Bronchial epithelial cell (primary cell): ENCODE data around the gene CBR4. TPM values are rescaled to one million over a fixed set of nuclear protein-coding genes. Genes with fewer than 3 reads are reported as not detected.

Experiments used
- DNase-seq: peaks from one replicate; pipeline ENCODE4 v3.0.0-alpha.2; 2010; ENCODE audit warnings: low read depth
- FAIRE-seq: peaks from 2 replicates; lab custom pipeline; 2011; peaks lifted over from hg19 to GRCh38; lab: Jason Lieb, UNC
- H3K27me3 ChIP-seq: 2 replicates; pipeline ENCODE4 v1.5.1; 2011; ENCODE audit warnings: low read length; ENCODE audit not compliant: control insufficient read depth, insufficient read depth
- H3K36me3 ChIP-seq: 2 replicates; pipeline ENCODE4 v1.5.1; 2011; ENCODE audit warnings: low read length; ENCODE audit not compliant: control insufficient read depth, insufficient read depth
- H3K4me3 ChIP-seq: 2 replicates; pipeline ENCODE4 v1.5.1; 2011; ENCODE audit warnings: mild to moderate bottlenecking, low read depth, low read length, control low read depth
- total RNA-seq: library from RNA; depleted of rRNA; stranded (reverse); fragments of >200 nt; gene quantifications from 2 replicates; pipeline ENCODE4 v1.2.1, GENCODE V29; 2014
- TF ChIP-seq, protein P1 (sequence below): IDR thresholded peaks from 2 replicates; pipeline ENCODE4 v1.5.1; 2011; ENCODE audit warnings: mild to moderate bottlenecking, moderate library complexity, low read length, control low read depth, inconsistent platforms; ENCODE audit not compliant: insufficient read depth, severe bottlenecking

CBR4 gene
- total RNA-seq = 9.5 and 14.7 TPM in 2 replicates

DNA sequence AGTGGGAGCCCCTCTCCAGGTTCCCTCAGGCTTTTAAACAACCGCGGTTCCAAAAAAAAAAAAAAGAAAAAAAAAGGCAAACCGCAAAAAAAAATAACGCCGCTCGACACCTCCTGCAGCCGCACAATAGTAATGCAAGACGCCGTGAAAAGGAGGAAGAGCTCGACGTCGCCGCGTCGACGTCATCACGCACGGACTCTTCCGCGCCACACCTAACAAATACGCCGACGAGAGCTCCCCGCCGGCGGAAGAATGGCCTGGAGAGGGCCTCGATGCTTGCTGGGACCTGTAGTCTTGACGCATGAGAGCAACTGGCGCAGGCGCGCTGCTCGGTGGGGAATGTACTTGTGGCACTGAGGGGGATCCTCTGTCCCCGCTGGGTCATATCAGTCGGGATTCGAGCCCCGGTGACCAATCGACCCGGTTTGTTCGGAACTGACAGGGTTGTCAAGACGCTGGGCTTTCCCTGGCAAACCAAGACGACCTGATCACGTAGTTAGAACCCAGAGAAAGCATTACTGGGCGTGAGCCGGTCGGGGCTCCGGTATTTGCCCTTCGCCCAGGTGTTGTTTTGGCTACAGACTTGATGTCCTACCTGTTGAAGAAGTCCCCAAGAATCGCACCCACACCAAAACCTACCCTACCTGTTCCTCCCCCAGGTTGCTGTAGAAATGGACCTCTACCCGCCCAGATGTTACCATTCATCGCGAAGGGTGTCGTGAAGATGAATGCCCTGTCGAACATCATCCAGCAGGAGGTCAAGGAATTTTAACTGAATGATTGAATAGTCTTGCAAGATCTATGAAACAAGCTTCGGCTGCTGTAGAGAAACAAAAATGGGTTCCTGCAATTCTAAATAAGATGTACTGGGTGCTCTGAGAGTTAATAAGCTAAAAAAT lies at the start of gene CBR4:
Gene CBR4 (minus strand): TSS at position 131 of the 899 bp plus-strand sequence. CDS start 166 bp downstream, outside the sequence.
- Histone ChIP-seq H3K4me3 (peak within 1 kb of the TSS; percentile 72), H3K36me3 (no peaks in the 10 kb centered on the region), H3K27me3 (no peaks in the 10 kb centered on the region)
- TF ChIP-seq, protein P1, sequence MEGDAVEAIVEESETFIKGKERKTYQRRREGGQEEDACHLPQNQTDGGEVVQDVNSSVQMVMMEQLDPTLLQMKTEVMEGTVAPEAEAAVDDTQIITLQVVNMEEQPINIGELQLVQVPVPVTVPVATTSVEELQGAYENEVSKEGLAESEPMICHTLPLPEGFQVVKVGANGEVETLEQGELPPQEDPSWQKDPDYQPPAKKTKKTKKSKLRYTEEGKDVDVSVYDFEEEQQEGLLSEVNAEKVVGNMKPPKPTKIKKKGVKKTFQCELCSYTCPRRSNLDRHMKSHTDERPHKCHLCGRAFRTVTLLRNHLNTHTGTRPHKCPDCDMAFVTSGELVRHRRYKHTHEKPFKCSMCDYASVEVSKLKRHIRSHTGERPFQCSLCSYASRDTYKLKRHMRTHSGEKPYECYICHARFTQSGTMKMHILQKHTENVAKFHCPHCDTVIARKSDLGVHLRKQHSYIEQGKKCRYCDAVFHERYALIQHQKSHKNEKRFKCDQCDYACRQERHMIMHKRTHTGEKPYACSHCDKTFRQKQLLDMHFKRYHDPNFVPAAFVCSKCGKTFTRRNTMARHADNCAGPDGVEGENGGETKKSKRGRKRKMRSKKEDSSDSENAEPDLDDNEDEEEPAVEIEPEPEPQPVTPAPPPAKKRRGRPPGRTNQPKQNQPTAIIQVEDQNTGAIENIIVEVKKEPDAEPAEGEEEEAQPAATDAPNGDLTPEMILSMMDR = peak; percentile 29
- peak; percentile 97 for DNase-seq
- no peak for FAIRE-seq

DNA sequence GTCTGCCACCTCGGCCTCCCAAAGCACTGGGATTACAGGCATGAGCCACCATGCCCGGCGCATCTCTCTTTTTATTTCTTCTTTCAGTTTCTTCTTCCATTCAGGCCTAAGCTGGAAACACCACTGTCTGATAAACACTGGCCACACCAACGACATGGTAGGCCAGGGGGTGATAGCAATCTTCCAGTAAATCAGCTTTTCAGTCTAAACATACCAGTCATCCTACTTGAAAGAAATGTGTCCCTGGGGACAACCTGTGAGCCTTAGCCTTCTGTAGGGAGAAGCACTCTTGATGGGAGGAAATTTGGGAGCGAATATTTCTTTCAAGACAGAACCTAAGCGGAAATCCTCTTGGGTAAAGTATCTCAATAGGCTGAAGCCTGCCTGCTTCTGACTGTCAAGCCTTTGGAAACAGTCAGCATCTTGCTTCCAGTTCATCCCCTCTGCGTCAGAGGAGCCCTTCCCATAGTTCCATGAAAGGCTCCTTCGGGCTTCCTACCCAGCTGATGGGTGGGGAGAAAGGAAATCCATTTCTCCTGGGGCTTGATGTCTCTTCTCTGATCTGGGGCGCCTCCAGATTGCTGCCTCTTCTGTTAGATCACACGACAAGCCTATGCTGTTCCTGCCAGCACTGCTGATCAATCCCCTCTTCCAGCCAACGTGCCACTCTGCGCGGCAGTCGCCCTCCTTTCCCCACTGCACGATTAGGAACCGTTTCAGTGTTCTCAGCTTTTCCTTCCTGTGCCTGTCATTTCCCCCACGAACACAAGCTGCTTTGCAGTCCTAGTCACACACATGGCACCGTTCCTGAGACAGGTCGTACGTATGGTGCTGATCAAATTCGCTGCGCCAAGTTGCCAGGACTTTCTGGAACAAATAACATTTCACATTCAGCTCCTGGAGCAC lies 49.5 kb upstream of the CBR4 start:
- no peaks in the 10 kb centered on the region for H3K27me3 ChIP-seq
- H3K36me3 ChIP-seq = no peaks in the 10 kb centered on the region
- DNase-seq = no peak
- no peak overlapping the region for H3K4me3 ChIP-seq
- TF ChIP-seq, protein P1 = no peak
- no peak for FAIRE-seq

DNA sequence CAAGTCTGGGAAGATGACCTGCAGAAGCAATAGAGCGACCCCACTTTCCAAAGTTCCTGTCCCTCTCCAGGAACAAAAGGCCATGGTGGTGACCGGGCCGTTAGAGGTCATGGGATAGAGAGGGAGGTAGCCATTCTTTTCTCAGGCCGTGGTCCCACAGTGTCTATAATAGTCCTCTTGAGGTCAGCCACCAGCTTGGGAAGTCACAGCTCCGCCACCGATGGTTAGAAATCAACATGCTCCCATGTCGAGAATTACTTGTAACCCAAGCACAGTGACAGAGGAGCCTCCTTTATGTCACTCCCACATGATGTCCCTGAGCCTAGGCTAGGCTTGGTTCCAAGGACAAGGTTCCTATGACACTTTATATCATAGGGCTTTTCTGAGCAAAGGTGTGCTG lies 48.3 kb upstream of the CBR4 start:
- no peak for DNase-seq
- H3K4me3 ChIP-seq = no peak overlapping the region
- FAIRE-seq = no peak
- TF ChIP-seq, protein P1 = no peak
- no peaks in the 10 kb centered on the region for H3K36me3 ChIP-seq
- no peaks in the 10 kb centered on the region for H3K27me3 ChIP-seq

DNA sequence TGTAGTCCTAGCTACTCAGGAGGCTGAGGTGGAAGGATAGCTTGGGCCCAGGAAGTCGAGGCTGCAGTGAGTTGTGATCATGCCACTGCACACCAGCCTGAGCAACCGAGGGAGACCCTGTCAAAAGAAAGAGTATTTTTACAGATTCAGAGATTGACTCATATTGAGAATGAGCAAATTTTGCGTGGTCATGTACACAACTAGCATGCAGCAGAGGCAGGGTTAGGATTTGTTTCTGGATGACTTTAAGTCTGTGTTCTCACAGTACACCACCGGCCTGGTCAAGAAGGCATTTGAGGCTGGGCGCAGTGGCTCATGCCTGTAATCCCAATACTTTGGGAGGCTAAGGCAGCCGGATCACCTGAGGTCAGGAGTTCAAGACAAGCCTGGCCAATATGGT lies 44.8 kb upstream of the CBR4 start:
- no peaks in the 10 kb centered on the region for H3K36me3 ChIP-seq
- DNase-seq (no peak), FAIRE-seq (no peak)
- no peak overlapping the region for H3K4me3 ChIP-seq
- no peaks in the 10 kb centered on the region for H3K27me3 ChIP-seq
- TF ChIP-seq, protein P1 = no peak

DNA sequence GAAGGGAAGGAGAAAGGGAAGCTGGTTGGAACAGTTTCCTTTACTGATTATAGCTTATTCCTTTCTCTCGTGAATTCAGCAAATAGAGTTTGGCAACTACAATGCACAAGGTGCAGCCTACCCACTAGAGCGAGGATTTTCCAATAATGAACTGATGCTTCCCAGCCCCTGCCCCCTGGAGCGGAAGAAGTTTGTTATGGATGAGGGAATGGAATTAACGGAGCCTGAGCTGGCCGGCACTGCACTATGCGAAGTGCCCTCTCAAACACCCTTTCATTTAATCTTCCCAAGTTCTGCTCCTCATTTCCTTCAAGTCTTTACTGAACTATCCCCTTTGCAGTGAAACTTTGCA lies 42.5 kb upstream of the CBR4 start:
- no peak for FAIRE-seq
- no peak overlapping the region for H3K4me3 ChIP-seq

More for the DNA sequence above, 42.5 kb upstream of the CBR4 start:
- DNase-seq = no peak
- TF ChIP-seq, protein P1 = no peak
- Histone ChIP-seq H3K27me3 (no peaks in the 10 kb centered on the region), H3K36me3 (no peaks in the 10 kb centered on the region)
